GM21390 (cell line): ENCODE measurements around the gene FKBP8.
"Not testable (repeated sequence)": the region's sequence is repeated elsewhere in the genome, so short reads cannot be mapped to it uniquely, and the experiment has no call there.

Experiments used
- ATAC-seq: cut with Tn5 transposase; IDR thresholded peaks from one replicate; pipeline ENCODE4 v1.9.1; 2021; ENCODE audit not compliant: unreplicated experiment

FKBP8 gene

GRCh38 chr19:18542941-18543813, at the start of gene FKBP8:
Gene FKBP8 (minus strand): TSS chr19:18543573. CDS start chr19:18541970, 1,603 bp downstream.
- peak; percentile 94 for ATAC-seq

- ATAC-seq: not testable (repeated sequence)
Observed at GRCh38 chr19:18592732-18593131, 49.4 kb upstream of the FKBP8 start.

- ATAC-seq: no peak
Observed at GRCh38 chr19:18591735-18592385, 48.5 kb upstream of the FKBP8 start.

DNA sequence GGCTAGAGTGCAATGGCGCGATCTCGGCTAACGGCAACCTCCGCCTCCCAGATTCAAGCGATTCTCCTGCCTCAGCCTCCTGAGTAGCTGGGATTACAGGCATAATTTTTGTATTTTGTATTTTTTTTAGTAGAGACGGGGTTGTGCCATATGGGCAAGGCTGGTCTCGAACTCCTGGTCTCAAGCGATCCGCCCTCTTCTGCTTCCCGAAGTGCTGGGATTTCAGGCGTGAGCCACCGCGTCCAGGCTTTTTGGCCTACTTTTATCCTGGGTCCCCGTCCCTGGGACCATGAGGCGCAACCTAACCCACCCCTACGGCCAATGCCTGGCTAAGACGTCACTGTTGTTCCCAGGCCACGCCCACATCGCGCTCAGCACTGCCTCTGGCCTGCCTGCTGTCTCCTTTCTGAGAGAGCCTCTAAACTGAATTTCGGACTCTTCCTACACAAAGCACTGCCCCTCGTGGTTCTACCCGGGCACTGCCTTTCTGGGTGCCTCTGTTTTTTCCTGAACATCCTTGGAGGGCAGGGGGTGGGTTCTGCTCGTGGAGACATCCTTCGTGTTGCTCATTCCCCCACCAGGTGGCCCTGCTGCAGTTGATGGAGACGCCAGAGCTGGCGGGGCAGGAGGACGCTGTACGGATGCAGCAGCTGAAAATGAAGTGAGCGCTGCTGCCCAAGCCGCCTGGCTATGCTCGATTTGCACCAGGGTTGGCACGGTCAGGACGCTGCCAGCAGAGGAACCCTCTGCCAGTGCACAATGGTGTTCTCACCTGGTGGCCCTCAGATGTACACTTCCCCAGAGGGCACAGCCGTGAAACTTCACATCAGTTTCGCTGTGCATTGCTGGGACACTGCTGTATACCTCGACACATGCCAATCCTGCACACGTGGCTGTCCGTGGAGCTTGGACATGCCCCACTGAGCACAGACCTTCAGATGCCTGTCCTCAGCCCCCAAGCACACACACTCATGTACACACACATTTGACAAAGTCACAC, 47.2 kb upstream of the FKBP8 start:
- no peak for ATAC-seq

DNA sequence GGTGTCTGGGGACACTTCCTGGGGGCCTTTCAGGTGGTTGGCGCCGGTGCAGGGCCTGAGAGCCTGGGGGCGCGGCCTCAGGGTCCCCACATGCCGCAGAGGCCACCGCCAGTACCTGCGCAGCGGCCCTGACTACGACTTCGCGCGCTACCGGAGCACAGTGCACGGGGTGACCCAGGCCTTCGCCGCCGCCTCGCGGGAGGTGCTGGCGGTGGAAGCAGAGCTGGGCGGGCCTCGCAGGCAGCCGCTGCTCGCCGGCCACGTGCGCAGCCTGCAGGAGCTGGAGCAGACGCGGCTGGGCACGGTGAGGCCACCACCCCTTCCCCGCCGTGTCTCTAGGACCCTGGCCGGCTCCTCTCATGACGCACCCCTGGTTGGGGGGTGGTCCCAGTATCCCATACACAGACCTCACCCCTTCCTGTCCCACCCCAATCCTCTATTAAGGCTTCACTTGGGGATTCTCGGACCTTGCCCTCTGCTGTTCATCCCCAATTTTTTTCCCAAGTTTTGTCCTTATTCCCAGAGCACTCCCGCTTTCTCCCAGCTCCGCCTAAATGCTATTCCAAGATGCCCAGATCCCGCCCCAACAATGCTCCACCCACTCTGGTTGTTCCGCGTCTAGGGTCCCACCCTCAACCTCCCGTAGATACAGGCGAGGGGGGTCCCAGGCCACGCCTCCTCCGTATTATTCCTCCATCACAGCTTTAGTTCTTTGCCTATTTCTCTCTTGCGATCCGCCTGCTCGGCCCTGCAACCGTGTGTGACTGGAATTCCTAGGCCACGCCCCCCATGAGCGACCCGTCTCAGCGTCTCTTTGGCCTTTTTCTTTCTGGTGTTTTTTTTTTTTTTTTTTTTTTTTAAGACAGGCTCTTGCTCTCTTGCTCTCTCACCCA, 46.3 kb upstream of the FKBP8 start:
- ATAC-seq: peak; percentile 33

DNA sequence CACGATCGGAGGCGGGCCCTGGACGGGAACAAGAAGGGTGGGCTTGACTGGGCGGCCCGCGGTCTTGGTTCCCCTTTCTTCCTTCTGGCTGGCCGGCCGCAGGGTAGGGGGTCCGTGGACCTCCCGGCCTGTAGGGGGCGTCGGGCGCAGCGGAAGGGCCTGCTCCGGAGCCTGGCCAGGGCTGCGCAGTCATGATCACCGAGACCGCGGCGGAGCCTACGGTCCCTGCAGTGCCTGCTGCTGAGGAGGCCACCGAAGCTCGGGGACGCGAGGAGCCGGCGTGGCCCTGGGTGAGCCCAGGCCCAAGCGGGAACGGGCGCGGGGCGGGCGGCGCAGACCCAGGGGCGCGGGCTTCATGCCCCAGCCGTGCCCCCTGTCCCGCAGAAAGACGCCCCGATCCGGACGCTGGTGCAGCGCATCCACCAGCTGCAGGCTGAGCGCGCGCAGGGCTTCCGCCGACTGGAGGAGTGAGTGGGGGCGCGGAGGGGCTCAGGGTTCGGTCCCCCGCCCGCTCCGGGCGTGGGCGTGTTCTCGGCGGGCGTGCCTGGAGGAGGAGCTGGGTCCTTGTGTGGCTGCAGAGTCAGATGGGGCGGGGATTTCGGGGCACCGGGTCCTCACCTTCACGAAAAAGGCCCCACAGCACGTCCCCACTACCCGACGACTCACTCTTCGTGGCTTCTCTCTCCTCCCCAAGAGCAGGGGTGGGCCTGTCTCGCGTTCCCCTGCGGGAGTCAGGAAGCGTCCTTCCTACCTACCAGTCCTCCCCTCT, 45.4 kb upstream of the FKBP8 start, which contains the start of gene REX1BD:
TSS of gene REX1BD (plus strand) at position 188 of the 769 bp plus-strand sequence. CDS start at position 192, 4 bp downstream.
- ATAC-seq: peak; percentile 80

DNA sequence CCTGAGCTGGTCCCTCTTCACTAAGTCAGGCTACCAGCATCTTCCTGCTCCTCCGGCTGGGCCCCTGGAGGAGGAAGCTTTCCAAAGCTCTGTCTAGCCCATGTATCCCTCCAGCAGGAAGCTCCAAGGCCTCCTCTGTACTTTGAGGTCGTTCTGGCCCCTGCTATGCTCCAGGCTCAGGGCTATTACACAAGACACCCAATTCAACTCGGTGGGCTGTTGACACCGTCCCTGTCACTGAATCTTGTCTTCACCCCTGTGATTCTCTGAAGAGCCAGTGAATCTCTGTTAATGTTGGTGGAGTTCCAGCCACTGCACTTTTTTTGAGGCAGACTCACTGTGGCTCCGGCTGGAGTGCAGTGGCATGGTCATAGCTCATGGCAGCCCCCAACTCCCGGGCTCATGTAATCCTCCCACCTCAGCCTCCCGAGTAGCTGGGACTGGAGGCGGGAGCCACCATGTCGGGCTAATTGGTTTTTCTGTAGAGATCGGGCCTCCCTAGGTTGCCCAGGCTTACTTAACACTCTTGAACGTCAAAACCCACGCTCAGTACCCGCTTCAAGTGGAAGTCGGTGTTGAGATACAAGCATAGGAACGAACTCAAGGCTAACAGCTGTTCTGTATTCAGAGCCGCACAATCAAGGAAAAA, 44.7 kb upstream of the FKBP8 start:
- no peak for ATAC-seq

GRCh38 chr19:18587561-18587960, 44.2 kb upstream of the FKBP8 start:
- no peak for ATAC-seq

GRCh38 chr19:18586306-18586705, 42.9 kb upstream of the FKBP8 start:
- no peak for ATAC-seq

DNA sequence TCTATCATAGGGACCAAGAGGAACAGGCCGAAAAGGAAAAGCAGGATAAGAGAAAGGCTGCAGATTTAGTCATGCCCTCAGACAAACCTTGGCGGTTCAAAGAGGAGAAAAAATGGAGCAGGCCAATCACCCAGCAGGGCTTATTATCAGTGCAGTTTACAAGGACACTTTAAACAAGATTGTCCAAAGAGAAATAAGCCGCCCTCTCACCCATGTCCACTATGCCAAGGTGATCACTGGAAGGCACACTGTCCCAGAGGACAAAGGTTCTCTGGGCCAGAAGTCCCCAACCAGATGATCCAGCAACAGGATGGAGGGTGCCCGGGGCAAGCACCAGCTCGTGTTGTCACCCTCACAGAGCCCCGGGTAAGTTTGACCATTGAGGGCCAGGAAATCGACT, 36.9 kb upstream of the FKBP8 start:
- no peak for ATAC-seq

- no peak for ATAC-seq
Observed at GRCh38 chr19:18577365-18577914, 34.1 kb upstream of the FKBP8 start.

DNA sequence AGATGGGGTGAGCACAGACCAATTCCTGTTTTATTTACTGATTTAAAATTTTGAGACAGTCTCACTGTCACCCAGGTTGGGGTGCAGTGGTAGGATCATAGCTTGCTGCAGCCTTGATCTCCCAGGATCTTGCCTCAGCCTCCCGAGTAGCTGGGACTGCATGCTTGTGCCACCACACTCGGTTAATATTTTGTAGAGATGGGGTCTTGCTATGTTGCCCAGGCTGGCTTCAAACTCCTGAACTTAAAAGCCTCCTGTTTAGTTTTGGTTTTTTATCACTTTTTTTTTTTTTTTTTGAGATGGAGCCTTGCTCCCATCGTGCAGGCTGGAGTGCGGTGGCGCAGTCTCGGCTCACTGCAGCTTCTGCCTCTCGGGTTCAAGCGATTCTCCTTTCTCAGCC, 33.0 kb upstream of the FKBP8 start:
- no peak for ATAC-seq

GRCh38 chr19:18574691-18575291, 31.4 kb upstream of the FKBP8 start:
- ATAC-seq: no peak

GRCh38 chr19:18571564-18572344, 28.4 kb upstream of the FKBP8 start, which contains the start of gene UBA52:
Gene UBA52 (plus strand): TSS chr19:18571857. CDS start chr19:18573301, 1,444 bp downstream.
- peak; percentile 84 for ATAC-seq

- no peak for ATAC-seq
Observed at GRCh38 chr19:18568367-18568766, 25.0 kb upstream of the FKBP8 start.

- no peak for ATAC-seq
Observed at GRCh38 chr19:18566953-18567352, 23.6 kb upstream of the FKBP8 start.

GRCh38 chr19:18562086-18562485, 18.7 kb upstream of the FKBP8 start:
- no peak for ATAC-seq
